NB4 (cell line): ENCODE measurements around the gene DLK1.
A peak's percentile ranks its signal among the peaks of the same experiment; 100 is the strongest.

Source experiments
- DNase-seq: peaks from one replicate; pipeline ENCODE4 v3.0.0; 2010; ENCODE audit warnings: low read depth
- H3K4me3 ChIP-seq: one replicate; pipeline ENCODE4 v1.5.1; 2011; ENCODE audit warnings: mild to moderate bottlenecking, low read depth, low read length, moderate library complexity
- MYC ChIP-seq: IDR thresholded peaks from 2 replicates; pipeline ENCODE4 v1.6.1; 2011; ENCODE audit warnings: low read depth, low read length
- POLR2A ChIP-seq: IDR thresholded peaks from 2 replicates; pipeline ENCODE4 v1.6.1; 2011; ENCODE audit warnings: mild to moderate bottlenecking; ENCODE audit not compliant: insufficient read length; ENCODE audit errors: extremely low read depth
- TF ChIP-seq, protein P1 (sequence below): IDR thresholded peaks from 2 replicates; pipeline ENCODE4 v1.6.1; 2011; ENCODE audit warnings: low read depth, low read length
- TF ChIP-seq, protein P2 (sequence below): IDR thresholded peaks from one replicate; pipeline ENCODE4 v1.5.1; 2012; ENCODE audit warnings: low read depth, low read length

DLK1 gene

DNA sequence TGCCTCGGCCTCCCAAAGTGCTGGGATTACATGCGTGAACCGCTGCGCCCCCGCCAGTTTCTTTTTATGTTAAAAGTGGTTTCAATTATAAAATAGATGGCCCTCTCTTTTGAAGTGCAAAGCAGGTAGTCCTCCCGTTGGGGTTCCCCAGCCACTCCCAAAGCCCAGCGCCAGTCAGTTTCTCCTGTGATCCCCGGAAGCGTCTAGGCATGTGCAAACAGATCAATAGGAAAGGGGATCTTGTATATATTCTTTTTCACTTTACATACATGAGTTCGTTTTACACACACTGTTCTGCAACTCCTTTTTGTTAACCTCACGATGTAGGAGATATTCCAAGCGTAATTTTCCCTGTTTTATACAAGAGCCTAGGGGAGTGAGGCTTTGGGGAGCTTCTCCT is 16.3 kb upstream of the DLK1 start:
- DNase-seq: no peak
- no peak for TF ChIP-seq MYC
- TF ChIP-seq, protein P1, sequence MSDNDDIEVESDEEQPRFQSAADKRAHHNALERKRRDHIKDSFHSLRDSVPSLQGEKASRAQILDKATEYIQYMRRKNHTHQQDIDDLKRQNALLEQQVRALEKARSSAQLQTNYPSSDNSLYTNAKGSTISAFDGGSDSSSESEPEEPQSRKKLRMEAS: no peak
- no peak for TF ChIP-seq POLR2A
- TF ChIP-seq, protein P2, sequence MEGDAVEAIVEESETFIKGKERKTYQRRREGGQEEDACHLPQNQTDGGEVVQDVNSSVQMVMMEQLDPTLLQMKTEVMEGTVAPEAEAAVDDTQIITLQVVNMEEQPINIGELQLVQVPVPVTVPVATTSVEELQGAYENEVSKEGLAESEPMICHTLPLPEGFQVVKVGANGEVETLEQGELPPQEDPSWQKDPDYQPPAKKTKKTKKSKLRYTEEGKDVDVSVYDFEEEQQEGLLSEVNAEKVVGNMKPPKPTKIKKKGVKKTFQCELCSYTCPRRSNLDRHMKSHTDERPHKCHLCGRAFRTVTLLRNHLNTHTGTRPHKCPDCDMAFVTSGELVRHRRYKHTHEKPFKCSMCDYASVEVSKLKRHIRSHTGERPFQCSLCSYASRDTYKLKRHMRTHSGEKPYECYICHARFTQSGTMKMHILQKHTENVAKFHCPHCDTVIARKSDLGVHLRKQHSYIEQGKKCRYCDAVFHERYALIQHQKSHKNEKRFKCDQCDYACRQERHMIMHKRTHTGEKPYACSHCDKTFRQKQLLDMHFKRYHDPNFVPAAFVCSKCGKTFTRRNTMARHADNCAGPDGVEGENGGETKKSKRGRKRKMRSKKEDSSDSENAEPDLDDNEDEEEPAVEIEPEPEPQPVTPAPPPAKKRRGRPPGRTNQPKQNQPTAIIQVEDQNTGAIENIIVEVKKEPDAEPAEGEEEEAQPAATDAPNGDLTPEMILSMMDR: no peak

GRCh38 chr14:100710826-100711462 is 15.7 kb upstream of the DLK1 start:
- TF ChIP-seq, protein P1: no peak
- TF ChIP-seq, protein P2: no peak
- TF ChIP-seq MYC (no peak), POLR2A (no peak)
- peak overlapping the region; percentile 35 for H3K4me3 ChIP-seq
- DNase-seq: peak; percentile 46

More for the DNA sequence above, 16.3 kb upstream of the DLK1 start:
- no peak overlapping the region for H3K4me3 ChIP-seq

- TF ChIP-seq POLR2A (peak; percentile 23), MYC (0 out of 2 replicates have a peak, but pooled peaks have one; percentile 45)
- TF ChIP-seq, protein P2: no peak
- TF ChIP-seq, protein P1: peak; percentile 61
- H3K4me3 ChIP-seq: peak overlapping the region; percentile 35
- DNase-seq: peak; percentile 97
These were observed 15.2 kb upstream of the DLK1 start for GRCh38 chr14:100711493-100711892.

- DNase-seq: no peak
- no peak overlapping the region for H3K4me3 ChIP-seq
- TF ChIP-seq MYC (no peak), POLR2A (no peak)
- TF ChIP-seq, protein P1: no peak
- TF ChIP-seq, protein P2: no peak
These were observed 14.2 kb upstream of the DLK1 start for GRCh38 chr14:100712490-100712889.

DNA sequence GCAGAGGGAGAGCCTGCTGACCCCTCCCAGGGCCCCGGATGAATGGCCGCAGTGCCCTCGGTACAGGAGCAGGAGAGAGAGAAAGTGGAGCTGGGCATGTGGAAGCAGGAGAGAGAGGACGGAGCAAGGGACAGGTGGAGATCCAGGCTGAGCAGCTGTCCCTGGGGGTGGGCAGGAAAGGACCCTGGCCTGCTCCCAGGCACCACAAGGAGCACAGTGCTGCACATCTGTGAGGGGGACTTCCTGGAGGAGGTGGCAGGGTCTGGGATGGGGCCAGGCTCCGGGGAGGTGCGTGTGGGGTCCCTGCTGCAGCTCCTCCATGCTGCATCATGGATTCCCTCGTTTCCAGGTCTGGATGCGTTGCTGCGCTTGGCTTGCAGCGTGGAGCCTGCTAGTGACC is 13.0 kb upstream of the DLK1 start:
- no peak for TF ChIP-seq POLR2A
- TF ChIP-seq, protein P2: no peak
- no peak for TF ChIP-seq MYC
- TF ChIP-seq, protein P1: no peak
- H3K4me3 ChIP-seq: no peak overlapping the region
- DNase-seq: no peak
